NB4 (cell line): ENCODE measurements around the gene NREP.

Source experiments
- CTCF ChIP-seq: IDR thresholded peaks from one replicate; pipeline ENCODE4 v1.5.1; 2012; ENCODE audit warnings: low read depth, low read length
- MAX ChIP-seq: IDR thresholded peaks from 2 replicates; pipeline ENCODE4 v1.6.1; 2011; ENCODE audit warnings: low read depth, low read length
- MYC ChIP-seq: IDR thresholded peaks from 2 replicates; pipeline ENCODE4 v1.6.1; 2011; ENCODE audit warnings: low read depth, low read length
- POLR2A ChIP-seq: IDR thresholded peaks from 2 replicates; pipeline ENCODE4 v1.6.1; 2011; ENCODE audit warnings: mild to moderate bottlenecking; ENCODE audit not compliant: insufficient read length; ENCODE audit errors: extremely low read depth

- TF ChIP-seq CTCF = no peak
- TF ChIP-seq POLR2A = no peak
- TF ChIP-seq MYC = no peak
- no peak for TF ChIP-seq MAX
Observed at GRCh38 chr5:111738118-111738517, 18.9 kb downstream of the NREP start.
